Sigmoid colon (tissue), 4 donors: ENCODE results near the gene FSCN2.

ENCODE experiments used
- CTCF ChIP-seq, 4 experiments: fragments of 450-650 bp in 3 of 4; fragments of 200-600 bp in 1 of 4; IDR thresholded peaks; one replicate each; pipeline ENCODE4 v1.5.1; 2016 to 2019; ENCODE audit warnings: antibody characterized with exemption in 4 of 4, mild to moderate bottlenecking in 3 of 4, moderate library complexity in 2 of 4
- EP300 ChIP-seq, 4 donors: sonication (generic); formaldehyde crosslinking; IDR thresholded peaks; one replicate each; pipeline ENCODE4 v1.6.1; 2017; ENCODE audit warnings: antibody characterized with exemption in 4 of 4
- POLR2A ChIP-seq, 2 donors: fragments of 450-650 bp; IDR thresholded peaks; one replicate each; pipeline ENCODE4 v1.6.1; 2016; ENCODE audit warnings: antibody characterized with exemption in 2 of 2, mild to moderate bottlenecking in 2 of 2, moderate library complexity in 2 of 2
- POLR2AphosphoS5 ChIP-seq, 4 donors: sonication (generic); formaldehyde crosslinking; IDR thresholded peaks; one replicate each; pipeline ENCODE4 v1.6.1; 2017; ENCODE audit warnings: antibody characterized with exemption in 4 of 4

GRCh38 chr17:81579821-81580321 lies 51.7 kb downstream of the FSCN2 start:
- TF ChIP-seq CTCF (IDR thresholded peaks at IDR 0.05) (no peak), POLR2A (IDR thresholded peaks at IDR 0.05) (no peak), EP300 (IDR thresholded peaks at IDR 0.05) (no peak), POLR2AphosphoS5 (IDR thresholded peaks at IDR 0.05) (no peak)
